ENCODE data around the gene ARHGEF7. TPM values are rescaled to one million over a fixed set of nuclear protein-coding genes. Genes with fewer than 3 reads are reported as not detected.
A peak's percentile ranks its signal among the peaks of the same experiment; 100 is the strongest.
"Not testable (repeated sequence)": the region's sequence is repeated elsewhere in the genome, so short reads cannot be mapped to it uniquely, and the experiment has no call there.

The ARHGEF7 gene
- total RNA-seq, 1 donor from 2014 or later: 73.7 TPM

- Mint-ChIP-seq H3K4me1 (ENCODE audit: low read depth, unreplicated experiment) (peaks cover 56% of the 10 kb centered on the region), H3K36me3 (ENCODE audit: low read depth, unreplicated experiment) (peaks cover 26% of the 10 kb centered on the region)
- H2AFZ ChIP-seq (ENCODE audit: low read depth, low read length); H3K27me3 Mint-ChIP-seq (ENCODE audit: low read depth, unreplicated experiment); H3K4me3 Mint-ChIP-seq (ENCODE audit: unreplicated experiment); H3K4me3 ChIP-seq (ENCODE audit: insufficient read depth, low read depth, low read length); H3K27ac Mint-ChIP-seq (ENCODE audit: unreplicated experiment); H3K4me2 ChIP-seq (ENCODE audit: low read length); FAIRE-seq; H3K9me3 Mint-ChIP-seq (ENCODE audit: unreplicated experiment); H3K9me3 ChIP-seq (ENCODE audit: insufficient read depth, low read depth, low read length); H3K9ac ChIP-seq (ENCODE audit: low read length); DNase-seq (ENCODE audit: low read depth); H3K27ac ChIP-seq (ENCODE audit: low read depth, low read length); H3K27me3 ChIP-seq (ENCODE audit: insufficient read depth, low read length); H3K36me3 ChIP-seq (ENCODE audit: insufficient read depth, low read length): not testable (repeated sequence)
- H4K20me1 ChIP-seq (ENCODE audit: insufficient read depth, low read length): peaks cover 41% of the 10 kb centered on the region
- peaks cover 85% of the 10 kb centered on the region for H3K79me2 ChIP-seq (ENCODE audit: insufficient read depth, low read length)
- peaks cover 23% of the 10 kb centered on the region for H3K4me1 ChIP-seq (ENCODE audit: insufficient read depth, low read length)
These were observed 83.7 kb downstream of the ARHGEF7 start for GRCh38 chr13:111198732-111199378.

GRCh38 chr13:111201304-111201940, 86.3 kb downstream of the ARHGEF7 start:
- Mint-ChIP-seq H3K27ac (ENCODE audit: unreplicated experiment) (peak overlapping the region; percentile 75), H3K27me3 (ENCODE audit: low read depth, unreplicated experiment) (no peaks in the 10 kb centered on the region), H3K4me1 (ENCODE audit: low read depth, unreplicated experiment) (peaks cover 50% of the 10 kb centered on the region), H3K36me3 (ENCODE audit: low read depth, unreplicated experiment) (peaks cover 28% of the 10 kb centered on the region), H3K9me3 (ENCODE audit: unreplicated experiment) (peaks cover 8% of the 10 kb centered on the region), H3K4me3 (ENCODE audit: unreplicated experiment) (no peak overlapping the region)
- Histone ChIP-seq H4K20me1 (ENCODE audit: insufficient read depth, low read length) (peaks cover 45% of the 10 kb centered on the region), H3K4me2 (ENCODE audit: low read length) (peak overlapping the region; percentile 76), H3K27ac (ENCODE audit: low read depth, low read length) (peak overlapping the region; percentile 79), H3K4me3 (ENCODE audit: insufficient read depth, low read depth, low read length) (no peak overlapping the region), H3K9me3 (ENCODE audit: insufficient read depth, low read depth, low read length) (no peaks in the 10 kb centered on the region), H3K4me1 (ENCODE audit: insufficient read depth, low read length) (peaks cover 19% of the 10 kb centered on the region), H3K79me2 (ENCODE audit: insufficient read depth, low read length) (peaks cover 92% of the 10 kb centered on the region), H2AFZ (ENCODE audit: low read depth, low read length) (no peak overlapping the region), H3K27me3 (ENCODE audit: insufficient read depth, low read length) (no peaks in the 10 kb centered on the region), H3K36me3 (ENCODE audit: insufficient read depth, low read length) (no peaks in the 10 kb centered on the region), H3K9ac (ENCODE audit: low read length) (no peak overlapping the region)
- FAIRE-seq (no peak), DNase-seq (ENCODE audit: low read depth) (no peak)
- TF ChIP-seq EZH2 (IDR thresholded peaks at IDR 0.05; ENCODE audit: insufficient read depth, low read length) (no peak), CTCF (IDR thresholded peaks at IDR 0.05; ENCODE audit: insufficient read depth, low read depth, low read length) (no peak)

GRCh38 chr13:111202156-111202621, 87.1 kb downstream of the ARHGEF7 start:
- Histone ChIP-seq H3K4me3 (ENCODE audit: insufficient read depth, low read depth, low read length) (no peak overlapping the region), H4K20me1 (ENCODE audit: insufficient read depth, low read length) (peaks cover 48% of the 10 kb centered on the region), H3K79me2 (ENCODE audit: insufficient read depth, low read length) (peaks cover 90% of the 10 kb centered on the region), H2AFZ (ENCODE audit: low read depth, low read length) (no peak overlapping the region), H3K36me3 (ENCODE audit: insufficient read depth, low read length) (no peaks in the 10 kb centered on the region), H3K9me3 (ENCODE audit: insufficient read depth, low read depth, low read length) (no peaks in the 10 kb centered on the region), H3K4me1 (ENCODE audit: insufficient read depth, low read length) (peaks cover 19% of the 10 kb centered on the region), H3K9ac (ENCODE audit: low read length) (peak overlapping the region; percentile 55), H3K27ac (ENCODE audit: low read depth, low read length) (peak overlapping the region; percentile 79), H3K27me3 (ENCODE audit: insufficient read depth, low read length) (no peaks in the 10 kb centered on the region), H3K4me2 (ENCODE audit: low read length) (peak overlapping the region; percentile 76)
- H3K36me3 Mint-ChIP-seq (ENCODE audit: low read depth, unreplicated experiment): peaks cover 28% of the 10 kb centered on the region
- H3K9me3 Mint-ChIP-seq (ENCODE audit: unreplicated experiment): peaks cover 4% of the 10 kb centered on the region
- FAIRE-seq: no peak
- peak overlapping the region; percentile 20 for H3K4me3 Mint-ChIP-seq (ENCODE audit: unreplicated experiment)
- H3K27me3 Mint-ChIP-seq (ENCODE audit: low read depth, unreplicated experiment): no peaks in the 10 kb centered on the region
- no peak for DNase-seq (ENCODE audit: low read depth)
- peak overlapping the region; percentile 72 for H3K27ac Mint-ChIP-seq (ENCODE audit: unreplicated experiment)
- TF ChIP-seq EZH2 (IDR thresholded peaks at IDR 0.05; ENCODE audit: insufficient read depth, low read length) (no peak), CTCF (IDR thresholded peaks at IDR 0.05; ENCODE audit: insufficient read depth, low read depth, low read length) (no peak)
- H3K4me1 Mint-ChIP-seq (ENCODE audit: low read depth, unreplicated experiment): peaks cover 49% of the 10 kb centered on the region
